Adrenal gland (tissue), 5 donors: Measurements from ENCODE around the gene LRATD1.
A peak's percentile ranks its signal among the peaks of the same experiment; 100 is the strongest.

ENCODE experiments used
- POLR2A ChIP-seq, 2 donors: fragments of 450-650 bp; IDR thresholded peaks; one replicate each; pipeline ENCODE4 v1.6.1; 2017; ENCODE audit warnings: antibody characterized with exemption in 2 of 2, mild to moderate bottlenecking in 2 of 2, moderate library complexity in 1 of 2
- TF ChIP-seq, protein P1 (sequence below), 6 experiments: fragments of 450-650 bp in 4 of 6; fragments of 200-600 bp in 2 of 6; sonication (generic) in 1 of 6; IDR thresholded peaks; 1 replicate in 5 of 6; 2 replicates in 1 of 6; pipeline versions ENCODE4 v1.5.1 to v1.8.0; 2016 to 2021; ENCODE audit warnings: antibody characterized with exemption in 6 of 6, mild to moderate bottlenecking in 2 of 6, moderate library complexity in 1 of 6
- donor health status: DM: no; HTN: no; CAD: no.

DNA sequence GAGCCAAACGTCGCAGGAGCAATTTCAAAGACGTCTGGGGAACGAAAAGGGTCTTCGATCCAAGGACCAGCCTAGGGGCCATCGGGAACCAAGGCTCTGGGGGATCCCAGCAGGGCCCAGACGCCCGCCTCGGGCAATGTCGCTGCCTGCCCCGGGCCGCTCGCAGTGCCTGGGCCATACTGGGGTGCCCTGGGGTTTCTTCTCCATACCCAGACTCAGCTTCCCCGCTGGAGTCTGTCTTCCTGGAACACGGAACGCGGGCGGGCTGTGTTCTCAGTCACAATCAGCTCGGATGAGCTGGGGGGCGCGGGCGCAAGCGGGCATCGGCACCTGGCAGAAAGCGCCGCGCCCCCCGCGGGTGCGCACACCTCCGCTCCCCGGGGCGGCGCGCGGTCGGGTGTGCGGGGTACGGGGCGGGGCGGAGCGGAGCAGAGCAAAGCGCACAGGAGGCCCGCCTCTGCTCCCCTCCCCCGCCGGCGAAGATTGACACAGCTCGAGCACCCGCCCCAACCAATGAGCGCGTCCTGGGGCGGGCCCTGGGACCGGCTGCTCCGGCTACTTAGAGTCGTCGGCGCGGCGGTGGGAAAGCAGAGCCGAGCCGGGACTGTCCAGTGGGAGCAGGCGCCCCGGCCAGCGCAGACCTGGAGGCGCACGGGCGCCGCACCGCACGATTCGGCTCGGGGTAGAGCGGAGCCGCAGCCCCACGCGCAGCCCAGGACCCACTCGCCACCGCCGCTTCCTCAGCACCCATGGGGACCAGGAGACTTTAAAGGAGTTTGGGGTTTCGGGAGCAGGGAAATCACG, at the start of gene LRATD1:
- TF ChIP-seq, protein P1, sequence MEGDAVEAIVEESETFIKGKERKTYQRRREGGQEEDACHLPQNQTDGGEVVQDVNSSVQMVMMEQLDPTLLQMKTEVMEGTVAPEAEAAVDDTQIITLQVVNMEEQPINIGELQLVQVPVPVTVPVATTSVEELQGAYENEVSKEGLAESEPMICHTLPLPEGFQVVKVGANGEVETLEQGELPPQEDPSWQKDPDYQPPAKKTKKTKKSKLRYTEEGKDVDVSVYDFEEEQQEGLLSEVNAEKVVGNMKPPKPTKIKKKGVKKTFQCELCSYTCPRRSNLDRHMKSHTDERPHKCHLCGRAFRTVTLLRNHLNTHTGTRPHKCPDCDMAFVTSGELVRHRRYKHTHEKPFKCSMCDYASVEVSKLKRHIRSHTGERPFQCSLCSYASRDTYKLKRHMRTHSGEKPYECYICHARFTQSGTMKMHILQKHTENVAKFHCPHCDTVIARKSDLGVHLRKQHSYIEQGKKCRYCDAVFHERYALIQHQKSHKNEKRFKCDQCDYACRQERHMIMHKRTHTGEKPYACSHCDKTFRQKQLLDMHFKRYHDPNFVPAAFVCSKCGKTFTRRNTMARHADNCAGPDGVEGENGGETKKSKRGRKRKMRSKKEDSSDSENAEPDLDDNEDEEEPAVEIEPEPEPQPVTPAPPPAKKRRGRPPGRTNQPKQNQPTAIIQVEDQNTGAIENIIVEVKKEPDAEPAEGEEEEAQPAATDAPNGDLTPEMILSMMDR (IDR thresholded peaks at IDR 0.05) = no peak
- TF ChIP-seq POLR2A (IDR thresholded peaks at IDR 0.05) = peak; percentile 75 to 86
